GM12892 (cell line): ENCODE measurements around the gene RASSF4.

Experiments
- POLR2A ChIP-seq: IDR thresholded peaks from 2 replicates; pipeline ENCODE4 v1.6.1; 2011; ENCODE audit warnings: low read depth, low read length, control low read depth
- POLR2AphosphoS5 ChIP-seq: IDR thresholded peaks from 2 replicates; pipeline ENCODE4 v1.6.1; 2011; ENCODE audit warnings: low read depth, low read length, control low read depth
- TAF1 ChIP-seq: IDR thresholded peaks from 2 replicates; pipeline ENCODE4 v1.6.1; 2011; ENCODE audit warnings: low read depth, mild to moderate bottlenecking, control low read depth, low read length, borderline replicate concordance

DNA sequence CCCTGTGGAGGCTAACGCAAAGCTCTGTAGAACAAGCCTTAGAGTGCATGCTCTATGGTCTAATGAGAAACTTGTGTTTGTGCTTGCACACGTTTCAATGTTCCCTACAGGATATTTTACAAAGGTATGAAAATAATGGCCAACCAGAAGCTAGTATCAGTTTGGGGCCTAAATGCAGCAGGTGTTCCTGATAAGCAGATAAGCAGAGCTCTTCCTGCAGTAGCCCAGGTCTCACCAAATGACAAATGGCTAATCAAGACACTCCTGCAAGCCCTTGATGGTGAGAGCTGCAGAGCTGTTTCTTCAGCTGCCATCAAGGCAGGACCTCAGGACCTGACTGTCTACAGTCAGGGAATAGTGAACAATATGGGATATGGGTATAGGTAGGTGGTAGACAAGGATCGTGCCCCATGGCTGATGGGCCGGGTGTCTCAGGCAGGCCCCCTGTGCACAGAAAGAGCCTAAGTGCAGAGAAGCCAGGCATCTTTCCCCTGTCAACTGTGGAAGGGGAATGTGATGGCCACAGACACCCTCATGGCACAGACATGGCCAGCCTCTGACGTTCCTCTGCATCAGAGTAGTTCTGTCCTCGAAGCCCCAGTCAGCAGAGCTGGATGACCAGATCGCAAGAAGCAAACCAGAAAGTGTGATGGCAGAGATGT is 23.2 kb upstream of the RASSF4 start:
- TF ChIP-seq POLR2A = no peak
- TF ChIP-seq TAF1 = no peak
- TF ChIP-seq POLR2AphosphoS5 = no peak
